Measurements from ENCODE around the gene LSAMP.

Gene LSAMP

DNA sequence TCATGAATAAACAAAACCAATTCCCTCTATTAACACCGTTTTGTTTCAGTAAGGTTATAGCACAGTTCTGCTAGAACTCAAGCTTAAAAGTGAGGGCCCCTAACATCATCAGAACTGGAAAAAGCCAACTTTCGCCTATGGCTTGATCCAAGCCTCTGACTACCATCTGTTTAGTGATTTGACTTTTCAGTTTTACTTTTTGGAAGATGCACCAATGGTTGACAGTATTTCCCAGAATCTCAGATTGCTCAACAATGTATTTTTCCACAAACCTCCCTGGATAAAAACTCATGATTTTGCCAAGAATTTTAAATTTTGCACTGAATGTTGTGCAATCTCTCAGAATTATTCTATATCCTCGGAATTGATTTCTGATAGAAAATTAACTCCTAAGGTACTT, 190.7 kb downstream of the LSAMP start:
- Histone ChIP-seq H3K4me1 (ENCODE audit: control insufficient read depth, insufficient read depth, low read length) (no peaks in the 10 kb centered on the region), H3K9me3 (ENCODE audit: control insufficient read depth, insufficient read depth, low read length) (no peaks in the 10 kb centered on the region), H3K27me3 (ENCODE audit: control insufficient read depth, insufficient read depth, low read length) (no peaks in the 10 kb centered on the region), H3K36me3 (ENCODE audit: control insufficient read depth, insufficient read depth, low read length) (no peaks in the 10 kb centered on the region), H3K4me3 (ENCODE audit: low read length) (no peak overlapping the region), H3K27ac (ENCODE audit: low read length) (no peak overlapping the region)
- DNase-seq (ENCODE audit: low read depth, low spot score), result no peak
- WGBS (ENCODE audit: insufficient coverage, insufficient read length), result no CpG with 5 or more reads among the region's 3 CpGs

DNA sequence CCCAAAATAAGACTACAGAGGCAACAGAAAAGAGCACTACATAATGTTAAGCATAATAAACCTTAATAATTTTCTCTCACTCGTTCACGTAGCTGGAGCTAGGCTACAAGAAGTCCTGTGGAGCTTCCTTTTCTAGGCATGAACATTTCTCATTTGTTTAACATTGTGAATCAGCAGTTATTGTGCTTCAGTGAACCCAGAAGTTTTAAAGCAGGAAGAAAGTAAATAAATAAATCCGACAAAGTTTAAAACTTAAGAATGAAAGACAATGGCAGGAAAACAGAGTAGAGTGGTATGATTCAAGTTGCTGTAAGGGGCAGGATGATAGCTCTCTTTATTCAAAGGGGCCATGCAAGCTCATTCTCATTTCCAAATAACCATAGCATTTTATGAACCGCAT, 191.8 kb downstream of the LSAMP start:
- H3K9me3 ChIP-seq (ENCODE audit: control insufficient read depth, insufficient read depth, low read length), result no peaks in the 10 kb centered on the region
- H3K36me3 ChIP-seq (ENCODE audit: control insufficient read depth, insufficient read depth, low read length), result no peaks in the 10 kb centered on the region
- WGBS (ENCODE audit: insufficient coverage, insufficient read length), result no CpG with 5 or more reads among the region's 4 CpGs
- no peak overlapping the region for H3K27ac ChIP-seq (ENCODE audit: low read length)
- H3K4me3 ChIP-seq (ENCODE audit: low read length), result no peak overlapping the region
- no peak for DNase-seq (ENCODE audit: low read depth, low spot score)
- no peaks in the 10 kb centered on the region for H3K4me1 ChIP-seq (ENCODE audit: control insufficient read depth, insufficient read depth, low read length)
- no peaks in the 10 kb centered on the region for H3K27me3 ChIP-seq (ENCODE audit: control insufficient read depth, insufficient read depth, low read length)

DNA sequence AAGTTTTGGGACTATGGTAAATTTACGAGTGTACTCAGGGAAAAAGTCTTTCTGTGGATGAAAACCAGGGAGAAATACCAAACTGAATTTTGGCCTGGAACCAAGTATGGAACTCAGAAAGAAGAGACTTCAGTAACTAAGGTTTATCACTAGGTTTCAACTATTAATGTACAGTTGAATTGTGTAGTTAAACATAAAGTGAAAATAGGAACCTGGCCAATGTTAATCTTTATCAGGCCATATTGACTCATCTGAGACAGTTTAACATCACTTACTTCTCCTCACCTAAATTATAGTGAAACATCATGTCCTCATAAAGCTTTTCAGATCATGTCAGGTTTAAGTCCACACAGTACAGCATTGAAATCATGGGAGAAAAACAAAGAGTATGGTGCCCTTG, 197.7 kb downstream of the LSAMP start:
- WGBS (ENCODE audit: insufficient coverage, insufficient read length), result no CpG with 5 or more reads among the region's 1 CpG
- H3K27ac ChIP-seq (ENCODE audit: low read length), result no peak overlapping the region
- no peaks in the 10 kb centered on the region for H3K36me3 ChIP-seq (ENCODE audit: control insufficient read depth, insufficient read depth, low read length)
- no peak for DNase-seq (ENCODE audit: low read depth, low spot score)
- H3K9me3 ChIP-seq (ENCODE audit: control insufficient read depth, insufficient read depth, low read length), result no peaks in the 10 kb centered on the region
- no peaks in the 10 kb centered on the region for H3K27me3 ChIP-seq (ENCODE audit: control insufficient read depth, insufficient read depth, low read length)
- H3K4me3 ChIP-seq (ENCODE audit: low read length), result no peak overlapping the region
- H3K4me1 ChIP-seq (ENCODE audit: control insufficient read depth, insufficient read depth, low read length), result no peaks in the 10 kb centered on the region

DNA sequence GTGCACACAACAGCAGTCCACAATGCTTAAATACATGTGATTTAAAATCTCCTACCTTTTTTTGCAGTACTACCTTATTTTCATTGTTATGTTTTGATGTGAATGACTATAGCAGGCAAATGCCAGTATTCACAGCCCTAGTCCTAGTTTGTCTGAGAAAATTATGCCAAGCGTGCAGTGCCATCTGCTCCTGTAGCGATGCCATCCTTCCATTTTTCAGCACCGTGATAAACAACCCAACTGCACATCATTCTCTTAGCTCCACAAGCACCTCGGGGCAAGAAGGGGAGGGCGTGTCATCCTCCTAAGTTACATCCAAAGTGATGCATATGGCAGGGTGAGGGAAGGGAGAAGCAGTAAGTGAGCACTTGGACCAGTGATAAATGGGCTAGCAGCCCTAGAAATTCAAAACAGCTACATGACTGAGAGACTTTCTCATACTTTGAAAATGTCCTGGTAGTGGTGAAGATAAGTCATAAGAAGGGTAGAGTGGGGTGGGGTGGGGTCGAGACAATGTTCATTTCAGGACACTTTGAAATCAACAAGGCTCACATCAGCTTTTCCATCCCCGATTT, 198.8 kb downstream of the LSAMP start:
- Histone ChIP-seq H3K4me3 (ENCODE audit: low read length) (no peak overlapping the region), H3K27ac (ENCODE audit: low read length) (no peak overlapping the region), H3K36me3 (ENCODE audit: control insufficient read depth, insufficient read depth, low read length) (no peaks in the 10 kb centered on the region), H3K9me3 (ENCODE audit: control insufficient read depth, insufficient read depth, low read length) (no peaks in the 10 kb centered on the region), H3K4me1 (ENCODE audit: control insufficient read depth, insufficient read depth, low read length) (no peaks in the 10 kb centered on the region), H3K27me3 (ENCODE audit: control insufficient read depth, insufficient read depth, low read length) (no peaks in the 10 kb centered on the region)
- no CpG with 5 or more reads among the region's 7 CpGs for WGBS (ENCODE audit: insufficient coverage, insufficient read length)
- DNase-seq (ENCODE audit: low read depth, low spot score), result no peak

DNA sequence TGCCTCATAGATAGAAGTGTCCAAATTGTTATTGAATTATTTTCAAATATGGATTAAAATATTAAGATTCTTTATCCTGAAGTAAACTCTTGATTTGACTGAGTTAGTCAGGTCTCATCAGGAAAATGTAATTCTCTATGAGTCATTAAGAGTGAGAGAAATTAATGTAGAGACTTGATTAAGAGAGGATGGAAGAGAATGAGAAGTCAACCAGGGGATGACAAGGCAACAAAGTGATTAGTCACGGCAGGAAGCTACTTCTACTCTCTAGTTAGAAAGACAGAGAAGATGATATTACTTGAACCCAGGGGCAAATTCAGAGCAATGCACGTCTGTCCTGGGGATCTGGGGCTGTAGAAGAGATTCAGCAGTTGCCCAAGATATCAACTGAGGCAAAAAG, 202.5 kb downstream of the LSAMP start:
- Histone ChIP-seq H3K9me3 (ENCODE audit: control insufficient read depth, insufficient read depth, low read length) (no peaks in the 10 kb centered on the region), H3K36me3 (ENCODE audit: control insufficient read depth, insufficient read depth, low read length) (no peaks in the 10 kb centered on the region), H3K4me3 (ENCODE audit: low read length) (no peak overlapping the region), H3K27ac (ENCODE audit: low read length) (no peak overlapping the region), H3K4me1 (ENCODE audit: control insufficient read depth, insufficient read depth, low read length) (no peaks in the 10 kb centered on the region), H3K27me3 (ENCODE audit: control insufficient read depth, insufficient read depth, low read length) (no peaks in the 10 kb centered on the region)
- DNase-seq (ENCODE audit: low read depth, low spot score), result no peak
- no CpG with 5 or more reads among the region's 2 CpGs for WGBS (ENCODE audit: insufficient coverage, insufficient read length)

DNA sequence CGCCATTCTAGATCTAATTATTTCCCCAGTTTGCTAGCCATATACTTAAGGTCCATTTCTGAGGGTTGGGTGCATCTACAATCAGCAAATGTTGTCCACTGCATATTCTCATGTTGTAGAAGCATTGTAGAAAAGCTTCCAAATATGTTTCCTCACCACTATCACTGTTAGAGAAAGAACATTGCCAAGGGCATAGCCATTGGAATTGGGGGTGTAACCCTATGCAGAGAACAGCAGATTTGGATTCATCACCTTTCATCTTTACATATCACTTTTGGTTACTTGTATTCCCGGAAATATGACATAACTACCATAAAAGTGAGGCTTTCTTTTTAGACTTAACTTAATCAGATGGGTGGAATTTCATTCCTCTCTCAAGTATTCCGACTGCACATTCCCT, 203.6 kb downstream of the LSAMP start:
- H3K4me3 ChIP-seq (ENCODE audit: low read length), result no peak overlapping the region
- H3K27ac ChIP-seq (ENCODE audit: low read length), result no peak overlapping the region
- H3K27me3 ChIP-seq (ENCODE audit: control insufficient read depth, insufficient read depth, low read length), result no peaks in the 10 kb centered on the region
- no peaks in the 10 kb centered on the region for H3K9me3 ChIP-seq (ENCODE audit: control insufficient read depth, insufficient read depth, low read length)
- no CpG with 5 or more reads among the region's 3 CpGs for WGBS (ENCODE audit: insufficient coverage, insufficient read length)
- DNase-seq (ENCODE audit: low read depth, low spot score), result no peak
- no peaks in the 10 kb centered on the region for H3K4me1 ChIP-seq (ENCODE audit: control insufficient read depth, insufficient read depth, low read length)
- H3K36me3 ChIP-seq (ENCODE audit: control insufficient read depth, insufficient read depth, low read length), result no peaks in the 10 kb centered on the region

DNA sequence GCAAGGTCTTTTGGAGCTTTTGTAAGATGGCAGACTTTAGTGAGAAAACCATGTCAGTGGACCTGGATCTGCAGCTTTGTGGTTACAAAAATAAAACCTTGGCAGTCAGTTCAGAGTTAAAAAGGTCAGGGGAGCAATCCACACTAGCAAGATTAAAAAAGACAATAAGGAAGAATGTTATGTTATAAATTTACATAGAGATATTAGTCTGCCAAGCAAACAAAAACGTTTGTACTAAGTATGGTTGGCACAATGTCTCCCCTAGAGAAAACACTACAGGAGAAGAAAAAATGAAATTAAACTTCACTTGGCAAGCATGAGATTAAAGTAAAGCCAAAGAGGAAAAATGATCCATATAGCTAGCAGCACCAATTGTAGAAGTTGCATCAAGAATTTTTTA, 205.0 kb downstream of the LSAMP start:
- no peaks in the 10 kb centered on the region for H3K9me3 ChIP-seq (ENCODE audit: control insufficient read depth, insufficient read depth, low read length)
- H3K27ac ChIP-seq (ENCODE audit: low read length), result no peak overlapping the region
- H3K36me3 ChIP-seq (ENCODE audit: control insufficient read depth, insufficient read depth, low read length), result no peaks in the 10 kb centered on the region
- DNase-seq (ENCODE audit: low read depth, low spot score), result no peak
- H3K27me3 ChIP-seq (ENCODE audit: control insufficient read depth, insufficient read depth, low read length), result no peaks in the 10 kb centered on the region
- H3K4me1 ChIP-seq (ENCODE audit: control insufficient read depth, insufficient read depth, low read length), result no peaks in the 10 kb centered on the region
- H3K4me3 ChIP-seq (ENCODE audit: low read length), result no peak overlapping the region
- WGBS (ENCODE audit: insufficient coverage, insufficient read length), result no CpG with 5 or more reads among the region's 1 CpG

DNA sequence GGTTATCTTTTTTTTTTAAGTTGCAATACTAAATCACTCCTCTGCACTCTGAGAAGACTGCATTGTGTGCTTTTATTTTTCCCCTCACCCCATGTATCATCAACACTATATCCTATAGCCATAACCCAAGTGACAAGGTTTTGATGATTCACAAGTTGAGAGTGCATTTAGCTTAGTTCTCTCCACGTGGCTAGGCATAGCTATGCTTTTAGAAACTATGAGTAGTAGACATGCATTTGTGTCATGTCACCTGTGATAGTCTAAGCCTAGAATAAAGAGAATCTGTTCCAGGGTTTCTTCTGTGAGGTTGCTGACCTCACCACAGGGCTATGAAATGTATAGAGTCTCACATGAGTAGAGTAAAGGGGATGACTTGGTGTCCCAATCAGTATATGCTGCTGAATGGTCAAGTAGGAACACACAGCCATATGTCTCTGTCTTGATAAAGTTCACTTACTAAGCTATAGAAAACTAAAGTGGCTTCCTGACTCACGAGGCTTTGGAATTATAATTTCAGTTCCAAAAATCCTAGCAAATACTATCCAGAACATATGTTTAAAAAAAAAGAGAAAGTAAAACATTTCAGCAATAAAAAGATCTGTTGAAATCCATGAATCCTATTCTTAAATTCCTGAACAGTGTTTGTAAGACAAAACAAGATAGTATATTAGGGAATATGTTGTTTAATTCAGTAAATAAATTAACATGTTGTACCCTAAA, 206.3 kb downstream of the LSAMP start:
- Histone ChIP-seq H3K9me3 (ENCODE audit: control insufficient read depth, insufficient read depth, low read length) (no peaks in the 10 kb centered on the region), H3K4me3 (ENCODE audit: low read length) (no peak overlapping the region), H3K36me3 (ENCODE audit: control insufficient read depth, insufficient read depth, low read length) (no peaks in the 10 kb centered on the region), H3K4me1 (ENCODE audit: control insufficient read depth, insufficient read depth, low read length) (no peaks in the 10 kb centered on the region), H3K27me3 (ENCODE audit: control insufficient read depth, insufficient read depth, low read length) (no peaks in the 10 kb centered on the region), H3K27ac (ENCODE audit: low read length) (no peak overlapping the region)
- DNase-seq (ENCODE audit: low read depth, low spot score), result no peak
- WGBS (ENCODE audit: insufficient coverage, insufficient read length), result no CpG with 5 or more reads among the region's 2 CpGs

DNA sequence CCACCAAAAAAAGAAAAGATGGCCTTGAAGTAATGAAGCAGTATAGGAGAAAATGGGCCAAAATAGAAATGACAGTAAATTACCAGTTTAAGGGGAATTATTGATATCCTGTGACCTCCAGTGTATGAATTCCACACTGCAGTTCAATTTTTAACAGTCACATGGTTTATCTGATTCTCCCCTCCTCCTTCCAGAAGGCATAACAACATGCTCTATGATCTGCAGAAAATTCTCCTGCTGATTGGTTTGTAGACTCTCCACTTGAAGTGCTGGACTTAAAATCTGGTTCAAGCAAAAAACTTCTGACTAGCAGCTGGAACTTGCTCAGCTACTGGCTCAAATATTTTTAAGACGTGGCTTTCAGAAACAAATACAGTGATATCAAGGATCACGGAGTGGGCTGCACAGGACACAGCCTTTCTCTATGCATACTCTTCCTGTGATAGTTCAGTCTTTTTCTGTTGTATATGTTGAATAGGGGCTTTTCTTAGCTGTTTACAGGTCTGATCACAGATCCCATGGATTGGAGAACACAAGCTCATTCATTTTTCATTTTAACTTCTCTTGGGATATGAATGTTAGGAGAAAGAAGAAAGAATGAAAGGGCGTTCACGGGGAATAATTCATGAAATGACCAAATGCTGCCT, 211.5 kb downstream of the LSAMP start:
- no CpG with 5 or more reads among the region's 4 CpGs for WGBS (ENCODE audit: insufficient coverage, insufficient read length)
- Histone ChIP-seq H3K27ac (ENCODE audit: low read length) (no peak overlapping the region), H3K36me3 (ENCODE audit: control insufficient read depth, insufficient read depth, low read length) (no peaks in the 10 kb centered on the region), H3K4me1 (ENCODE audit: control insufficient read depth, insufficient read depth, low read length) (no peaks in the 10 kb centered on the region), H3K9me3 (ENCODE audit: control insufficient read depth, insufficient read depth, low read length) (no peaks in the 10 kb centered on the region), H3K27me3 (ENCODE audit: control insufficient read depth, insufficient read depth, low read length) (no peaks in the 10 kb centered on the region), H3K4me3 (ENCODE audit: low read length) (no peak overlapping the region)
- DNase-seq (ENCODE audit: low read depth, low spot score), result no peak

DNA sequence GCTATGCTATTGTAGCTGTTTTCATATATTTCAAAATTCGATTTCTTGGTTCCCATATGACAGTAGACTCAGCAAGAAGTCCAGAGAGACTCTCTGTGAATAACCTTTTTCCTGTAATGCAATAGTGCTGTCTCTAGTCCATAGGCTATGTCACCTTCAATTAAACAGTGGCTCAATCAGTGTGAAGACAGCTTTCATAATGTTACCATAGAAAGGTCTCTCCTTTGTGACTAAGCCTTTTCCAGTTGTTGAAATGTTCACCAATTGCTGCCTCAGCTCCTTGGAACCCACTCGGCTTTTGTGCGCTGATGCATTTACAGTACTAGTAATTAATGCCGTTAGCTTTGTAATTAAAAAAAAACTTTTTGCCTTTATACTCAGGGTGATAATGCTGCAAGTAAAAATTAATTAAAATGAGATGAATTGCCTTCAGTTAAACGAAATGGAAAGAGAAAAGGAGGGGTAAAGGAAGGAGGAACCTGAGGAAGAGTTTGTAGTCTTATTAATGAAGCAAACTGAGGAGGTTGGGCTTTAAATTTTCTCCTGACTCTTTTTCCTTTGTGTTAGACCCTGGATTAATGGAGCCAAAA, 214.8 kb downstream of the LSAMP start:
- whole genome bisulfite sequencing (ENCODE audit: insufficient coverage, insufficient read length), result no CpG with 5 or more reads among the region's 5 CpGs
- no peak for DNase-seq (ENCODE audit: low read depth, low spot score)
- no peaks in the 10 kb centered on the region for H3K36me3 ChIP-seq (ENCODE audit: control insufficient read depth, insufficient read depth, low read length)
- no peaks in the 10 kb centered on the region for H3K4me1 ChIP-seq (ENCODE audit: control insufficient read depth, insufficient read depth, low read length)
- H3K4me3 ChIP-seq (ENCODE audit: low read length), result no peak overlapping the region
- no peaks in the 10 kb centered on the region for H3K27me3 ChIP-seq (ENCODE audit: control insufficient read depth, insufficient read depth, low read length)
- no peak overlapping the region for H3K27ac ChIP-seq (ENCODE audit: low read length)
- no peaks in the 10 kb centered on the region for H3K9me3 ChIP-seq (ENCODE audit: control insufficient read depth, insufficient read depth, low read length)

Measured in iPS DF 6.9 (cell line).